NCI-H526 (cell line): ENCODE results near the gene PHACTR4.
"Not testable (repeated sequence)": the region's sequence is repeated elsewhere in the genome, so short reads cannot be mapped to it uniquely, and the experiment has no call there.

Source experiments
- DNase-seq, 2 experiments: peaks; one replicate each; lab custom pipeline; 2025; lab: John Stamatoyannopoulos, UW

The PHACTR4 gene

DNA sequence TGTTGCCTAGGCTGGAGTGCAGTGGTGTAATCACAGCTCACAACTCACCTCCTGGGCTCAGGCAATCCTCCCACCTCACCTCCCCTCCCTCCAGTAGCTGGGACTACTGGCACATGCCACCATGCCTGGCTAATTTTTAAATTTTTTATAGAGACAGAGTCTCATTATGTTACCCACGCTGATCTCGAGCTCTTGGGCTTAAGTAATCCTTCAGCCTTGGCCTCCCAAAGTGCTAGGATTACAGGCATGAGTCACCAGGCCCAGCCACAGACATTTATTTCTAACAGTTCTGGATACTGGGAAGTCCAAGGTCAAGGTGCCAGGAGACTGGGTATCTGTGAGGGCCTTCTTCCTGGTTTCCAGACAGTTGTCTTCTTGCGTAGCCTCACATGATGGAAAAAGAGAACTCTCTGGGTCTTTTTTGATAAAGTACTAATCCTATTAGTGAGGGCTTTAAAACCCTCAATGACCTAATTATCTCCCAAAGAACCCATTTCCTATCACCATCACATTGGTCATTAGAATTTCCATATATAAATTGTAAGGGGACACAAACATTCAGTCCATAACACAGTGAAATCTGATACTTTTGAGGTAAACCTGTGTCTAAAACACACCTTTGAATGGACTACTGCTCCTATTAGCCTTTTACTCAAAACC, 67.9 kb downstream of the PHACTR4 start:
- no peak for DNase-seq

GRCh38 chr1:28437924-28438699, 68.6 kb downstream of the PHACTR4 start:
- peak in 1 of 2 experiments; percentile 43 for DNase-seq

DNA sequence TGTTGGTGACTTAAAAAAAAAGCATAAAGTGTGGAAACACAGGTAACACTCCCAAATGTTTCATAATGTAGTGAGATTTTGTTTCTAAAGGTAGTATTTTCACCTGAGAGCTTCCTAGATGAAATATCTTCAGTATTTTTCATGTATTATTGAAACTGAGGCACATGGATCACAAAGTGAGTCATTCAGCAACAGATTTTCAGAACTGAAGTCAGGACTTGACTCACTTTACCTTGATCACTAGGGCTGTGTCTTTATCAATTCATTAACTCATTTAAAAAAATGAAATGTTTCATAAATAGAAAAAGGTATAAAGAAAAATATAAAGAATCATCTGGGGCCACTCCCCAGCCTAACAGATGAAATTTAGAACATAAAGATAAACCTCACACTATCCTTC, 69.8 kb downstream of the PHACTR4 start:
- no peak for DNase-seq

- DNase-seq = no peak
Measured at GRCh38 chr1:28441674-28442073, 72.1 kb downstream of the PHACTR4 start.

GRCh38 chr1:28443550-28443949, 74.0 kb downstream of the PHACTR4 start:
- DNase-seq = no peak

DNA sequence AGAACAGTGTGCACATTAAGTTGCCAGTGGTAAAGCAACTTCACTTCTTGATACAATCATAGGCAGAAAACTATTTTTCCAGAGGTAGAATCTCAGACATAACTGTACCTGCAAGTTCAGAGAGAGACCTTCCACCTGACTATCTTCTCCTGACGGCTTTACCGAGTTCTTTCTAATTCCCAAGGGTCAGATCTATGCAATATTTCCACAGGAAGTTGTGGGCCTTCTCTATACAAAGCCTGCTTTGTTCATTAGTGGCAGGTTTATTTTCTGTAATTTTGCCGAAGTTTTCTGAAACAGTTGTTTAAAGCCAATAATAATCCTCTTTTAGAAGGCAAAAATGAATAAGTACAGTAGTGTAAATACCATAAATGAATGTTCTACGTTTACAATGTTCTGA, 78.1 kb downstream of the PHACTR4 start:
- peak in 1 of 2 experiments; percentile 15 for DNase-seq

DNA sequence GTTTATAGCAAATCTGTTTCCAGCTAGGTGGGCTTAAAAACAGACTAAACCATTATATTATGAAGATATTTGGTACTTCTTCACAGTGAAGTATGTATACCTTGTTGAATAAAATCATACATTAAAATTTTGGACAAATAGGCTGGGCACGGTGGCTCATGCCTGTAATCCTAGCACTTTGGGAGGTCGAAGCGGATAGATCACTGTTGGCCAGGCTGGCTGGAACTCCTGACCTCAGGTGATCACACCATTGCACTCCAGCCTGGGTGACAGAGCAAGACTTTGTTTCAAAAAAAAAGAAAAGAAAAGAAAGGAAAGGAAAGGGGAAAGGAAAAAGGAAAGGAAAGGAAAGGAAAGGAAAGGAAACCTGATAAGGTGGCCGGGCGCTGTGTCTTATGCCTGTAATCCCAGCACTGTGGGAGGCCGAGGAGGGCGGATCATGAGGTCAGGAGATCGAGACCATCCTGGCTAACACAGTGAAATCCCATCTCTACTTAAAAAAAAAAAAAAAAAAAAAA, 78.6 kb downstream of the PHACTR4 start:
- DNase-seq = not testable (repeated sequence)

DNA sequence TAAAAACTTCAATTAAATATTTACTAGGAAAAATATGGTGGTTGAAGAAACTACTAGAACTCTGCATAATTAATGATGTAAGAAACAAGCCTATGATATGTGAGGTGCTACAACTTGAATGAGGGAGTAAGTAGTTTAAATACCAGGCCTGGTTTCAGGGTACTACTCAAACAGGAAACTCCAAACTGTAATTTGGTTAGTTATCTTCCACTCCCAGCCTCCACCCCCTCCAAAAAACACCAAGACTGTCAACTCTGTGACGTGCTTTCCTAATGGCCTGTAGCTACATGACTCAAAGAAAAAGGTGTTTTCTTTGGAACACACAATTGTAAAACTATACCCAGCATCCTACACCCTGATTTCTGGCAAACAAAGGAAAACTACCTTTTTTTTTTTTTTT, 80.4 kb downstream of the PHACTR4 start:
- no peak for DNase-seq

DNA sequence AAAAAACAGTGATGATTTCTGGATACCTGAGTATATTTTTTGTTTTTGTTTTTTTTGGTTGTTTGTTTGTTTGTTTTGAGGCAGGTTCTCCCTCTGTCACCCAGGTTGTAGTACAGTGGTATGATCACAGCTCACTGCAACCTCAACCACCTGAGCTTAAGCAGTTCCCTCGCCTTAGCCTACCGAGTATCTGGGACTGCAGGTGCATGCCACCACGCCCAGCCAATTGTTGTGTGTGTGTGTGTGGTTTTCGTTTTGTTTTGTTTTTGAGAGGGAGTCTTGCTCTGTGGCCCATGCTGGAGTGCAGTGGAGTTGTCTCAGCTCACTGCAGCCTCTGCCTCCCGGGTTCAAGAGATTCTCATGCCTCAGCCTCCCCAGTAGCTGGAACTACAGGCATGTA, 81.0 kb downstream of the PHACTR4 start:
- no peak for DNase-seq

GRCh38 chr1:28451011-28451410, 81.5 kb downstream of the PHACTR4 start:
- DNase-seq = no peak

DNA sequence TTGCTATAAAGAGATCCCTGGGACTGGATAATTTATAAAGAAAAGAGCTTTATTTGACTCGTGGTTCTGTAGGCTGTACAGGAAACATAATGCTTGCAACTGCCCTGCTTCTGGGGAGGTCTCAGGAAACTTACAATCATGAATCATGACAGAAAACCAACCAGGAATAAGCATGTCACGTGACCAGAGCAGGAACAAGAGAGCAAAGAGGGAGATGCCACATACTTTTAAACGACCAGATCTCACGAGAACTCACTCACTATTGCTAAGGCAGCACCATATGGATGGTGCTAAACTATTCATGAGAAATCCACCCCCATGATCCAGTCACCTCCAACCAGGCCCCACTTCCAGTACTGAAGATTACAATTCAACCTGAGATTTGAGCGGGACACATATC, 86.5 kb downstream of the PHACTR4 start:
- DNase-seq = no peak

- no peak for DNase-seq
Measured at GRCh38 chr1:28457678-28458077, 88.1 kb downstream of the PHACTR4 start.

DNA sequence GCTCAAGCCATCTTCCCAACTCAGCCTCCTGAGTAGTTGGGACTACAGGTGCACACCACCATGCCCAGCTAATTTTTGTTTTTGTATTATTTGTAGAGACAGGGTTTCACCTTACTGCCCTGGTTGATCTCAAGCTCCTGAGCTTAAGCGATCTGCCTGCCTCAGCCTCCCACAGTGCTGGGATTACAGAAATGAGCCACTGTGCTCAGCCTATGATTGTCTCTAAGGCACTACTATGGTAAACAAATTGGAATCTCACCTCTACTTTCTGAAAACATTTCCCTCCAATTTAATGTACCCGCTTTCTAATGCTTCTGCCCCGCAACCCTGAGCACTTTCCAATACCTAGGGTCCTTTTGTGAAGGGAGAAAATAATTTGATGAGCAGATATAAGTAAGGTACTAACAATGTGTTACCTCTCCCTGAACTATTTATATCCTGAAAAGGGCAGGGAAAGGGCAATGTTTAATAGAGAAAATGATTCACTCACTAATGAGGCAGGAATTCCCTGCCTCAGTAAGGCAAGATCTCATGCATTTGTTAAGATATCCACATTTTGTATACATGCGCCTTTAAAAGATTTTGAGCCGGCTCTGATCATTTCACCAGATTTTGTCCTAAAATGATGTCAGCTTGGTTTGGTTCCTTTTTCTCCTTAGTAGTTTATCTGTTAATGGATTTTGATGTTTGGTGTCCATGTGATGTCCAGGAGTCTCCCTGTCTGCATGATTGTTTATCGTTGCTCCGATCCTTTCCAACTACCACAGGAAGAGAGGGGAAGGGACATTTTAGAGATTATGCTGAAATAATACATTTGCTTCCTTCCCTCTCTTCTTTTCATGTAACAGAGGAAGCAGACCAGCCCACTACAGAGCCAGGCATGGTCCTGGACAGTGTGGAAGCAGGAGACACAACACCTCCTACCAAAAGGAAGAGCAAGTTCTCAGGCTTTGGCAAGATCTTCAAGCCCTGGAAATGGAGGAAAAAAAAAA, 89.0 kb downstream of the PHACTR4 start:
- no peak for DNase-seq

GRCh38 chr1:28466226-28466778, 96.8 kb downstream of the PHACTR4 start:
- no peak for DNase-seq

GRCh38 chr1:28470146-28470545, 100.6 kb downstream of the PHACTR4 start:
- DNase-seq = no peak

- DNase-seq = not testable (repeated sequence)
Measured at GRCh38 chr1:28479497-28479896, 110.0 kb downstream of the PHACTR4 start.

- DNase-seq = no peak
Measured at GRCh38 chr1:28480308-28480707, 110.8 kb downstream of the PHACTR4 start.

DNA sequence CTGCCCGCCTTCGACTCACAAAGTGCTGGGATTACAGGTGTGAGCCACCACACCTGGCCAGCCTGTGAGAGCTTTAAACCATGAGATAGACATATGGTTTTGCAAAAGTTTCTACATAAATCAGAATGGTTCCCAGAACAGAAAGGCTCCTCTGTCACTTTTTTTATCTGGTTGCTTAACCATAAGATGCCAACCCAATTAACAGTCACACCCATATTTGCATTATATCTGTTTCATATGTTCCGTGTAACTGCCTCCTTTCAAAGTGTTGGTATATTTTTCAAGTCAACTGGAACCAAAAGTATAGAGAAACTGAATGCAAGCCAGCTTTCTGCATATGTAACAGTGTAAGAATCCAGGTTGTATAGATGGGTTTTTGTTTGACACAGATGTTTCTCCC, 112.6 kb downstream of the PHACTR4 start:
- peak; percentile 85 to 86 for DNase-seq

DNA sequence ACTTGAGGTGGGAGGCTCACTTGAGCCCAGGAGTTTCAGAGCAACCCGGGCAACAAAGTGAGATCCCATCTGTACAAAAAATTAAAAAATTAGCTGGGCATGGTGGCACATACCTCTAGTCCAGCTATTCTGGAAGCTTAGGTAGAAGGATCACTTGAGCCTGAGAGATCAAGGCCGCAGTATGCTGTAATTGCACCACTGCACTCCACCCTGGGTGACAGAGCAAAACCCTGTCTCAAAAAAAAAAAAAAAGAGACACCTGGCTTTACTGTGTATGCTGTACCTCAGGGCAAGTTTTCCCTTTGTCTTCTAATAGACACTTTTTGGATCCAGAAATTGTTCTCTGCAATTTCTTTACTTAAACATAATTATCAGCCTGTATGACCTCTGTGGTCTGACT, 113.2 kb downstream of the PHACTR4 start:
- DNase-seq = no peak

DNA sequence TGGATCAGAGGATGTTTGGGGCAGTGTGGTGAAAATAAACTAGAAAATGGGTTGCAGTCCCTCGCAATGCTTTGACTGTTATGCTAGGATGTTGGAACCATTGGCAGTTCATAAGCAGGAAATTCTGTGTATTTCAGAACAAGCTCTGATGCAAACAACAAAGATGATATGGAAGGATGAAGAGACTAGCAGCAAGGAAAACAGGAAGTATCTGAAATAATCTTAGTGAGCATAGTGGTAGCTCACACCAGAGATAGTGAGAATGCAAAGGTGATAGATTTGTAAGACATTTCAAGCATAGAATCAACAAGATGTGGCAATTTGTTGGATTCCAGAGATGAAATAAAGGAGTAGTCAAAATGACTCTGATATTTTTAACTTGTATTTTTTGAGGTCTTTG, 125.2 kb downstream of the PHACTR4 start:
- no peak for DNase-seq

GRCh38 chr1:28499553-28499952, 130.0 kb downstream of the PHACTR4 start:
- DNase-seq = no peak

GRCh38 chr1:28501925-28502324, 132.4 kb downstream of the PHACTR4 start:
- DNase-seq = no peak
